Tibial artery (tissue), 4 donors: ENCODE data around the gene PPME1.
A peak's percentile ranks its signal among the peaks of the same experiment; 100 is the strongest.
"Not testable (repeated sequence)": the region's sequence is repeated elsewhere in the genome, so short reads cannot be mapped to it uniquely, and the experiment has no call there.

Source experiments
- DNase-seq, 2 donors: peaks; one replicate each; pipeline ENCODE4 v3.0.0-alpha.2; 2019
- H3K27ac ChIP-seq, 2 donors: fragments of 200-600 bp; sonication (generic) in 1 of 2; 1 replicate in 1 of 2; 2 replicates in 1 of 2; pipeline ENCODE4 v1.5.1; 2018 to 2019; ENCODE audit warnings: mild to moderate bottlenecking in 1 of 2
- H3K27me3 ChIP-seq, 2 donors: fragments of 200-600 bp; sonication (generic) in 1 of 2; one replicate each; pipeline versions ENCODE4 v1.5.1 to v1.6.0; 2016 to 2019
- H3K36me3 ChIP-seq, 3 donors: fragments of 200-600 bp; sonication (generic) in 2 of 3; one replicate each; pipeline ENCODE4 v1.5.1; 2016 to 2019; ENCODE audit warnings: mild to moderate bottlenecking in 2 of 3
- H3K4me1 ChIP-seq, 4 donors: fragments of 200-600 bp; sonication (generic) in 2 of 4; 1 replicate in 3 of 4; 2 replicates in 1 of 4; pipeline ENCODE4 v1.5.1; 2016 to 2019
- H3K4me3 ChIP-seq, 2 donors: fragments of 200-600 bp; sonication (generic) in 1 of 2; 1 replicate in 1 of 2; 2 replicates in 1 of 2; pipeline ENCODE4 v1.5.1; 2018 to 2019; ENCODE audit warnings: mild to moderate bottlenecking in 2 of 2
- H3K9me3 ChIP-seq, 3 donors: fragments of 200-600 bp; sonication (generic) in 1 of 3; one replicate each; pipeline ENCODE4 v1.5.1; 2016 to 2019
- intact Hi-C: fragments of 100-400 bp; cut with DNase I; formaldehyde crosslinking; loops from one replicate; pipeline ENCODE4 v1.15.0; 2023; ENCODE audit warnings: low total_unique reads
- TF ChIP-seq, protein P1 (sequence below), 2 experiments: fragments of 200-600 bp in 1 of 2; fragments of 450-650 bp in 1 of 2; IDR thresholded peaks; one replicate each; pipeline ENCODE4 v1.5.1; 2017 to 2019; ENCODE audit warnings: antibody characterized with exemption in 2 of 2, mild to moderate bottlenecking in 1 of 2, moderate library complexity in 1 of 2

Gene PPME1, protein sequence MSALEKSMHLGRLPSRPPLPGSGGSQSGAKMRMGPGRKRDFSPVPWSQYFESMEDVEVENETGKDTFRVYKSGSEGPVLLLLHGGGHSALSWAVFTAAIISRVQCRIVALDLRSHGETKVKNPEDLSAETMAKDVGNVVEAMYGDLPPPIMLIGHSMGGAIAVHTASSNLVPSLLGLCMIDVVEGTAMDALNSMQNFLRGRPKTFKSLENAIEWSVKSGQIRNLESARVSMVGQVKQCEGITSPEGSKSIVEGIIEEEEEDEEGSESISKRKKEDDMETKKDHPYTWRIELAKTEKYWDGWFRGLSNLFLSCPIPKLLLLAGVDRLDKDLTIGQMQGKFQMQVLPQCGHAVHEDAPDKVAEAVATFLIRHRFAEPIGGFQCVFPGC

GRCh38 chr11:74170694-74171629 lies at the start of gene PPME1, which contains the start of gene C2CD3:
Gene PPME1 (plus strand): TSS chr11:74171289. CDS start chr11:74171422, 133 bp downstream.
Gene C2CD3 (minus strand): TSS chr11:74171002. CDS start chr11:74170792, 210 bp downstream.
- H3K4me1 ChIP-seq, result peaks cover 0 to 43% (median 16%) of the 10 kb centered on the region in 4 donors
- intact Hi-C loops, result loop anchor here (10.0 kb wide), 1 partner anchor 206 kb away; no protein-coding TSS in a partner anchor
- peak within 1 kb of the TSS; percentile 90 to 96 for H3K27ac ChIP-seq

DNA sequence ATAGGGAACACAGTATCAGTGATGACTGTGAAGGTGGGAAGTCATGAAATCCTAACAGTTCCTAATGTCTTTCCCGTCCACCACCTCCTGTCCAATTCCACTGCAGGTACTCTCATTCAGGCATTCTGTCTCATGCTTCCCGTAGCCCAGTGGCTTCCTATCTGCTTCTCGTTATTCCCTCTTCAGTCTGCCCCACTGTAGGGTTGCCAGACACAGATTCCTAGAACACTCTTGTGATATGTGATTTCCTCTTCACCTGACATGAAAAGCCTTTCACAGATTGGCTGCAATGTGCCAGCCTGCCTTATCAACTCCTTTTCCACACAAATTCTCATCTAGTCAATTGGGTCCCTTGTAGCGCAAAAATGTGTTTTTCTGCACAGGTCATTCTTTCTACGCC lies 49.3 kb upstream of the PPME1 start:
- TF ChIP-seq, protein P1, sequence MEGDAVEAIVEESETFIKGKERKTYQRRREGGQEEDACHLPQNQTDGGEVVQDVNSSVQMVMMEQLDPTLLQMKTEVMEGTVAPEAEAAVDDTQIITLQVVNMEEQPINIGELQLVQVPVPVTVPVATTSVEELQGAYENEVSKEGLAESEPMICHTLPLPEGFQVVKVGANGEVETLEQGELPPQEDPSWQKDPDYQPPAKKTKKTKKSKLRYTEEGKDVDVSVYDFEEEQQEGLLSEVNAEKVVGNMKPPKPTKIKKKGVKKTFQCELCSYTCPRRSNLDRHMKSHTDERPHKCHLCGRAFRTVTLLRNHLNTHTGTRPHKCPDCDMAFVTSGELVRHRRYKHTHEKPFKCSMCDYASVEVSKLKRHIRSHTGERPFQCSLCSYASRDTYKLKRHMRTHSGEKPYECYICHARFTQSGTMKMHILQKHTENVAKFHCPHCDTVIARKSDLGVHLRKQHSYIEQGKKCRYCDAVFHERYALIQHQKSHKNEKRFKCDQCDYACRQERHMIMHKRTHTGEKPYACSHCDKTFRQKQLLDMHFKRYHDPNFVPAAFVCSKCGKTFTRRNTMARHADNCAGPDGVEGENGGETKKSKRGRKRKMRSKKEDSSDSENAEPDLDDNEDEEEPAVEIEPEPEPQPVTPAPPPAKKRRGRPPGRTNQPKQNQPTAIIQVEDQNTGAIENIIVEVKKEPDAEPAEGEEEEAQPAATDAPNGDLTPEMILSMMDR (IDR thresholded peaks at IDR 0.05), result no peak
- no peaks in the 10 kb centered on the region for H3K27me3 ChIP-seq
- no peaks in the 10 kb centered on the region for H3K9me3 ChIP-seq
- H3K36me3 ChIP-seq, result peaks cover 8 to 29% (median 22%) of the 10 kb centered on the region in 3 donors
- no peaks in the 10 kb centered on the region for H3K4me1 ChIP-seq
- H3K27ac ChIP-seq, result no peak overlapping the region
- intact Hi-C loops, result no loop called here
- DNase-seq, result no peak
- no peak overlapping the region for H3K4me3 ChIP-seq

More at GRCh38 chr11:74170694-74171629, at the start of gene PPME1, which contains the start of gene C2CD3:
- H3K9me3 ChIP-seq, result no peaks in the 10 kb centered on the region
- H3K36me3 ChIP-seq, result peaks cover 0 to 20% (median 0%) of the 10 kb centered on the region in 3 donors
- TF ChIP-seq, protein P1 (IDR thresholded peaks at IDR 0.05), result peak in 1 of 2 experiments; percentile 3
- peak; percentile 98 to 99 for DNase-seq
- H3K27me3 ChIP-seq, result no peaks in the 10 kb centered on the region
- peak within 1 kb of the TSS; percentile 85 to 91 for H3K4me3 ChIP-seq

DNA sequence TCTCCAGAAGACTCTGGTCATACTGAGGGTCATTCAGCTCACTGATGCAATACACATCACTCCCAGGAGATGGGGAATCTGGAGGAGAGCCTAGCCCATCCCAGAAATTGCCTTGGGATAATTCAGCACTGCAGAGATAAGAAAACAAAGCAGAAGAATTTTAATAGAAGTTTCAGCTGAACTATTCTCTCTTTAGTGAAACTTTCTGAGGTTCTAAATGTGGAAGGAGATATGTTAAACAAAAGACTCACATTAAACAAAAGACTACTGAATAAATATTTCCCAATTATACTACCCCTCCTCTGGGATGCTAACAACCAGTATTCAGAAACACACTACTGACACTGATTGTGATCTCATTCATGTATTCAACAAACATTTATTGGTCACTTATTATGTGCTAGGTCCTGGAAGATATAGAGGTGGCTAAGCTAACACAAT lies 48.1 kb upstream of the PPME1 start:
- H3K4me3 ChIP-seq, result no peak overlapping the region
- H3K27me3 ChIP-seq, result no peaks in the 10 kb centered on the region
- H3K4me1 ChIP-seq, result no peaks in the 10 kb centered on the region
- TF ChIP-seq, protein P1 (IDR thresholded peaks at IDR 0.05), result no peak
- H3K27ac ChIP-seq, result no peak overlapping the region
- no peak for DNase-seq
- peaks cover 0 to 21% (median 16%) of the 10 kb centered on the region in 3 donors for H3K36me3 ChIP-seq
- no peaks in the 10 kb centered on the region for H3K9me3 ChIP-seq
- intact Hi-C loops, result no loop called here

DNA sequence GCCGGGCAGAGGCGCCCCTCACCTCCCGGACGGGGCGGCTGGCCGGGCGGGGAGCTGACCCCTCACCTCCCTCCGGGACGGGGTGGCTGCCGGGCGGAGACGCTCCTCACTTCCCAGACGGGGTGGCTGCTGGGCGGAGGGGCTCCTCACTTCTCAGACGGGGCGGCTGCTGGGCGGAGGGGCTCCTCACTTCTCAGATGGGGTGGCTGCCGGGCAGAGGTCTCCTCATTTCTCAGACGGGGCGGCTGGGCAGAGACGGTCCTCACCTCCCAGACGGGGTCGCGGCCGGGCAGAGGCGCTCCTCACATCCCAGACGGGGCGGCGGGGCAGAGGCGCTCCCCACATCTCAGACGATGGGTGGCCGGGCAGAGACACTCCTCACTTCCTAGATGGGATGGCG lies 42.0 kb upstream of the PPME1 start:
- H3K9me3 ChIP-seq, intact Hi-C loops, H3K4me1 ChIP-seq, DNase-seq, H3K27me3 ChIP-seq, H3K4me3 ChIP-seq, H3K27ac ChIP-seq: not testable (repeated sequence)
- peaks cover 0 to 39% (median 15%) of the 10 kb centered on the region in 3 donors for H3K36me3 ChIP-seq

GRCh38 chr11:74132833-74133232 lies 38.3 kb upstream of the PPME1 start:
- Histone ChIP-seq H3K27me3 (no peaks in the 10 kb centered on the region), H3K9me3 (no peaks in the 10 kb centered on the region), H3K4me1 (no peaks in the 10 kb centered on the region), H3K36me3 (peaks cover 0 to 50% (median 15%) of the 10 kb centered on the region in 3 donors), H3K27ac (no peak overlapping the region), H3K4me3 (no peak overlapping the region)
- intact Hi-C loops, result no loop called here
- no peak for DNase-seq
- TF ChIP-seq, protein P1 (IDR thresholded peaks at IDR 0.05), result no peak
